DND-41 (cell line): ENCODE data around the gene ERBB4.

ENCODE experiments used
- ATAC-seq: fragments of 200-7000 bp; cut with Tn5 transposase; 3 replicates; pipeline ENCODE4 v1.9.1; 2021; ENCODE audit warnings: low read depth; ENCODE audit not compliant: insufficient read depth
- DNase-seq: peaks from one replicate; pipeline ENCODE4 v3.0.0-alpha.2; 2020
- H2AFZ ChIP-seq: 2 replicates; pipeline ENCODE4 v1.6.0; 2012; ENCODE audit warnings: low read depth, low read length
- H3K27ac ChIP-seq: 2 replicates; pipeline ENCODE4 v1.5.1; 2012; ENCODE audit warnings: low read length, inconsistent platforms
- H3K27me3 ChIP-seq: fragments of 200-600 bp; sonication (generic); 2 replicates; pipeline ENCODE4 v1.6.0; 2012; ENCODE audit warnings: low read length, mild to moderate bottlenecking, inconsistent platforms; ENCODE audit not compliant: insufficient read depth, poor library complexity
- H3K36me3 ChIP-seq: 2 replicates; pipeline ENCODE4 v1.5.1; 2012; ENCODE audit warnings: low read length, inconsistent platforms; ENCODE audit not compliant: insufficient read depth
- H3K4me1 ChIP-seq: 2 replicates; pipeline ENCODE4 v1.5.1; 2012; ENCODE audit warnings: mild to moderate bottlenecking, low read length; ENCODE audit not compliant: insufficient read depth
- H3K4me2 ChIP-seq: 2 replicates; pipeline ENCODE4 v1.6.0; 2012; ENCODE audit warnings: mild to moderate bottlenecking, moderate library complexity, low read length, inconsistent platforms; ENCODE audit not compliant: insufficient read depth
- H3K4me3 ChIP-seq, 2 experiments: fragments of 200-600 bp in 1 of 2; shearing (Covaris generic) in 1 of 2; 2 replicates each; pipeline ENCODE4 v1.5.1; 2012 to 2016; ENCODE audit warnings: inconsistent platforms in 2 of 2, low read length in 2 of 2, mild to moderate bottlenecking in 2 of 2, low read depth in 1 of 2, moderate library complexity in 1 of 2
- H3K79me2 ChIP-seq: 2 replicates; pipeline ENCODE4 v1.6.0; 2012; ENCODE audit warnings: low read length, inconsistent platforms; ENCODE audit not compliant: insufficient read depth
- H3K9ac ChIP-seq: 2 replicates; pipeline ENCODE4 v1.6.0; 2012; ENCODE audit warnings: low read depth, mild to moderate bottlenecking, inconsistent platforms, low read length, moderate library complexity
- H3K9me3 ChIP-seq: 2 replicates; pipeline ENCODE4 v1.5.1; 2012; ENCODE audit warnings: low read length, moderate library complexity, mild to moderate bottlenecking, inconsistent platforms; ENCODE audit not compliant: insufficient read depth, severe bottlenecking
- H4K20me1 ChIP-seq: 2 replicates; pipeline ENCODE4 v1.6.0; 2012; ENCODE audit warnings: low read length; ENCODE audit not compliant: insufficient read depth
- CTCF ChIP-seq: IDR thresholded peaks from 2 replicates; pipeline ENCODE4 v1.5.1; 2012; ENCODE audit warnings: borderline replicate concordance, low read length, moderate library complexity, mild to moderate bottlenecking; ENCODE audit not compliant: poor library complexity, severe bottlenecking; ENCODE audit errors: extremely low read depth
- EZH2 ChIP-seq: IDR thresholded peaks from 3 replicates; pipeline ENCODE4 v1.6.1; 2012; ENCODE audit warnings: borderline replicate concordance, low read depth, mild to moderate bottlenecking, moderate library complexity, low read length, inconsistent platforms; ENCODE audit not compliant: severe bottlenecking

Gene ERBB4

GRCh38 chr2:211901226-211901846 is 637.3 kb downstream of the ERBB4 start:
- no peaks in the 10 kb centered on the region for H3K9me3 ChIP-seq
- TF ChIP-seq EZH2 (no peak), CTCF (no peak)
- no peak overlapping the region for H3K4me2 ChIP-seq
- H4K20me1 ChIP-seq, result no peaks in the 10 kb centered on the region
- DNase-seq (no peak), ATAC-seq (no peak)
- no peak overlapping the region for H3K9ac ChIP-seq
- H3K79me2 ChIP-seq, result no peaks in the 10 kb centered on the region
- no peak overlapping the region for H3K4me3 ChIP-seq
- H3K27ac ChIP-seq, result no peak overlapping the region
- H2AFZ ChIP-seq, result no peak overlapping the region
- no peaks in the 10 kb centered on the region for H3K4me1 ChIP-seq
- H3K36me3 ChIP-seq, result no peaks in the 10 kb centered on the region
- H3K27me3 ChIP-seq, result no peaks in the 10 kb centered on the region

- H3K79me2 ChIP-seq, result no peaks in the 10 kb centered on the region
- no peak overlapping the region for H3K4me3 ChIP-seq
- no peak overlapping the region for H3K9ac ChIP-seq
- DNase-seq (no peak), ATAC-seq (no peak)
- no peaks in the 10 kb centered on the region for H3K27me3 ChIP-seq
- no peaks in the 10 kb centered on the region for H4K20me1 ChIP-seq
- no peak overlapping the region for H3K4me2 ChIP-seq
- no peak overlapping the region for H2AFZ ChIP-seq
- no peaks in the 10 kb centered on the region for H3K4me1 ChIP-seq
- no peak for TF ChIP-seq CTCF
- no peak for TF ChIP-seq EZH2
- no peaks in the 10 kb centered on the region for H3K9me3 ChIP-seq
- H3K27ac ChIP-seq, result no peak overlapping the region
- no peaks in the 10 kb centered on the region for H3K36me3 ChIP-seq
These were observed 638.1 kb downstream of the ERBB4 start for GRCh38 chr2:211900518-211900917.

GRCh38 chr2:211900000-211900399 is 638.6 kb downstream of the ERBB4 start:
- H4K20me1 ChIP-seq, result no peaks in the 10 kb centered on the region
- no peak overlapping the region for H3K4me3 ChIP-seq
- H3K9ac ChIP-seq, result no peak overlapping the region
- no peak overlapping the region for H2AFZ ChIP-seq
- ATAC-seq, result no peak
- H3K79me2 ChIP-seq, result no peaks in the 10 kb centered on the region
- H3K36me3 ChIP-seq, result no peaks in the 10 kb centered on the region
- no peaks in the 10 kb centered on the region for H3K27me3 ChIP-seq
- H3K4me1 ChIP-seq, result no peaks in the 10 kb centered on the region
- H3K4me2 ChIP-seq, result no peak overlapping the region
- TF ChIP-seq EZH2 (no peak), CTCF (no peak)
- no peak for DNase-seq
- H3K9me3 ChIP-seq, result no peaks in the 10 kb centered on the region
- H3K27ac ChIP-seq, result no peak overlapping the region

GRCh38 chr2:211898702-211899101 is 639.9 kb downstream of the ERBB4 start:
- DNase-seq, result no peak
- Histone ChIP-seq H3K9me3 (no peaks in the 10 kb centered on the region), H2AFZ (no peak overlapping the region), H4K20me1 (no peaks in the 10 kb centered on the region), H3K9ac (no peak overlapping the region), H3K36me3 (no peaks in the 10 kb centered on the region), H3K27me3 (no peaks in the 10 kb centered on the region), H3K79me2 (no peaks in the 10 kb centered on the region), H3K4me3 (no peak overlapping the region), H3K4me2 (no peak overlapping the region), H3K4me1 (no peaks in the 10 kb centered on the region), H3K27ac (no peak overlapping the region)
- ATAC-seq, result no peak
- TF ChIP-seq CTCF (no peak), EZH2 (no peak)
